Common myeloid progenitor, CD34-positive (primary cell): ENCODE data around the gene ITGAL. TPM values are rescaled to one million over a fixed set of nuclear protein-coding genes. Genes with fewer than 3 reads are reported as not detected.

Source experiments
- CTCF ChIA-PET: fragments of 350-600 bp; sonication (Branson Sonifier 250); formaldehyde crosslinking; loops from one replicate; lab custom pipeline; 2021; ENCODE audit warnings: antibody characterized with exemption; lab: Charles Lee
- POLR2A ChIA-PET: fragments of 350-600 bp; sonication (Branson Sonifier 250); formaldehyde crosslinking; loops from one replicate; lab custom pipeline; 2021; ENCODE audit warnings: antibody characterized with exemption; lab: Charles Lee
- DNase-seq, 3 donors: peaks; one replicate each; pipeline versions ENCODE4 v3.0.0 to v3.0.0-alpha.2; 2013
- H3K27ac ChIP-seq, 2 experiments: 1 replicate in 1 of 2; 2 replicates in 1 of 2; pipeline ENCODE4 v1.7.0; 2013; ENCODE audit warnings: inconsistent platforms in 2 of 2, low read length in 2 of 2, mild to moderate bottlenecking in 2 of 2, low read depth in 1 of 2, moderate library complexity in 1 of 2; ENCODE audit not compliant: severe bottlenecking in 2 of 2, insufficient read depth in 1 of 2, poor library complexity in 1 of 2
- H3K27me3 ChIP-seq, 5 experiments: replicated peaks in 2 of 5; 1 replicate in 3 of 5; 2 replicates in 2 of 5; pipeline versions ENCODE4 v1.6.1 to v1.7.0; 2013; ENCODE audit warnings: low read length in 4 of 5, mild to moderate bottlenecking in 2 of 5, moderate library complexity in 2 of 5, inconsistent platforms in 1 of 5; ENCODE audit not compliant: insufficient read depth in 5 of 5, control insufficient read depth in 4 of 5
- H3K36me3 ChIP-seq, 4 experiments: 1 replicate in 2 of 4; 2 replicates in 2 of 4; pipeline versions ENCODE4 v1.6.1 to v1.7.0; 2013; ENCODE audit warnings: low read length in 3 of 4, control low read depth in 1 of 4, mild to moderate bottlenecking in 1 of 4; ENCODE audit not compliant: control insufficient read depth in 4 of 4, insufficient read depth in 4 of 4
- H3K4me1 ChIP-seq, 4 experiments: 1 replicate in 3 of 4; 2 replicates in 1 of 4; pipeline versions ENCODE4 v1.6.1 to v1.7.1; 2013; ENCODE audit warnings: low read length in 3 of 4, mild to moderate bottlenecking in 3 of 4, control low read depth in 1 of 4, inconsistent platforms in 1 of 4, moderate library complexity in 1 of 4; ENCODE audit not compliant: control insufficient read depth in 4 of 4, insufficient read depth in 4 of 4; ENCODE audit errors: control extremely low read depth in 1 of 4
- H3K4me3 ChIP-seq, 7 experiments: 1 replicate in 4 of 7; 2 replicates in 3 of 7; pipeline versions ENCODE4 v1.5.1 to v1.7.0; 2013; ENCODE audit warnings: mild to moderate bottlenecking in 7 of 7, low read length in 6 of 7, moderate library complexity in 6 of 7, inconsistent platforms in 2 of 7, low read depth in 2 of 7, control low read depth in 1 of 7; ENCODE audit not compliant: insufficient read depth in 4 of 7, control insufficient read depth in 1 of 7; ENCODE audit errors: extremely low read depth in 1 of 7
- H3K9me3 ChIP-seq, 5 experiments: 1 replicate in 4 of 5; 2 replicates in 1 of 5; pipeline versions ENCODE4 v1.6.1 to v1.7.1; 2013; ENCODE audit warnings: low read length in 4 of 5, mild to moderate bottlenecking in 2 of 5, inconsistent platforms in 1 of 5, low read depth in 1 of 5, moderate library complexity in 1 of 5; ENCODE audit not compliant: control insufficient read depth in 4 of 5, insufficient read depth in 2 of 5; ENCODE audit errors: control extremely low read depth in 1 of 5
- WGBS: methylation state at CpG from one replicate; pipeline ENCODE4 v1.1.5; 2013; ENCODE audit not compliant: insufficient coverage; 5-methylcytosine and 5-hydroxymethylcytosine counted together
- polyA plus RNA-seq: library from polyadenylated mRNA; unstranded; fragments of 120-200 nt; gene quantifications from one replicate; pipeline ENCODE4 v1.2.1, GENCODE V29; 2013

ITGAL gene
- polyA plus RNA-seq: 30.3 TPM

DNA sequence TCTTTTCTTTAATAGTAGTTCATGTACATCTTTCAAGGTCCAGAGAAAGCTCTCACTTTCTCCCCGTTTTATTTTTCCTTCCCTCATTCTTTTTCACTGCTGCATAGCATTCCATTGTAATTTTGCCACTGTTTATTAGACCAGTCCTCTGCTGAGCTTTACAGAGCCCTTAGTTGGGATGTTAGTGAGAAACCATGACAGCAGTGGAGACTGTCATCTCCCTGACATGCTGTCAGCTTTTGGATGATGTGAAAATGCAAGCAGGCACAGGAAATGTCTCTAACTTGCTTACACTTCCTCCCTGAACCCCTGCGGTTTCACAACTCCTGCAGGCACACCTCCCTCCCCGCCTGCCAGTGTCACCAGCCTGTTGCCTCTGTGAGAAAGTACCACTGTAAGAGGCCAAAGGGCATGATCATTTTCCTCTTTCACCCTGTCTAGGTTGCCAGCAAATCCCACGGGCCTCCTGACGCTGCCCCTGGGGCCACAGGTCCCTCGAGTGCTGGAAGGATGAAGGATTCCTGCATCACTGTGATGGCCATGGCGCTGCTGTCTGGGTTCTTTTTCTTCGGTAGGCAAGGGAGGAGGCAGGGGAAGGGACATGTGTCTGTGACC is at the start of gene ITGAL:
ITGAL (plus strand) TSS at position 415 of the 615 bp plus-strand sequence; CDS start at position 511, 96 bp downstream.
- H3K27me3 ChIP-seq: no peaks in the 10 kb centered on the region
- peak within 1 kb of the TSS; percentile 66 to 77 for H3K27ac ChIP-seq
- peaks cover 0 to 64% (median 31%) of the 10 kb centered on the region in 4 experiments for H3K4me1 ChIP-seq
- H3K4me3 ChIP-seq: peak within 1 kb of the TSS in 6 of 7 experiments; percentile 38 to 79 (median 50)
- ChIA-PET CTCF (interaction anchor here (0.6 to 5.2 kb wide), 10 partner anchors 10 to 53 kb away, joined by 3 to 32 read pairs (median 5); no protein-coding TSS in a partner anchor), POLR2A (interaction anchor here (0.6 to 1.8 kb wide), 2 partner anchors 13 to 76 kb away, joined by 3 to 8 read pairs; no protein-coding TSS in a partner anchor)
- H3K36me3 ChIP-seq: peaks cover 0 to 15% (median 2%) of the 10 kb centered on the region in 4 experiments
- peak; percentile 55 to 92 (median 87) for DNase-seq
- no peaks in the 10 kb centered on the region for H3K9me3 ChIP-seq
- WGBS: 10% methylated on average over 7 of the region's 8 CpGs

DNA sequence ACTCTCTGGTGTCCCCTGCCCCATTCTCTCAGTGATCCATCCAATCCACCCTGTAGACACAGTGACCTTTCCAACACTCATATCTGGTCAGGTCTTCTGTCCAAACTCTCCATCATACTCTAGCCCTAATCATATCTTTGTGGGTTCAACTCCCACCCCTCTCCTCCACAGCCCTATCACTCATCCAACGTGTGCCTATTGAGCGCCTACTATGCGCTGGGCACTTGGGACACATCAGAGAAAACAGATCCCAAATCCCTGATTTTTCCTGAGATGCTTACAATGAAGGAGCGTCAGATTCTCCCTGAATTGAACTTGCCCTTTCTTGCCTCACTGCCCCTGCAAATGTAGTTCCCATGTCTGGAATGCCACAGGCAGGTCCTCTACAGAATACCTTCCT is 44.5 kb upstream of the ITGAL start:
- H3K27ac ChIP-seq: no peak overlapping the region
- no peak overlapping the region for H3K4me3 ChIP-seq
- no peaks in the 10 kb centered on the region for H3K9me3 ChIP-seq
- peaks cover 3 to 18% (median 14%) of the 10 kb centered on the region in 4 experiments for H3K4me1 ChIP-seq
- ChIA-PET POLR2A (no interaction called here), CTCF (no interaction called here)
- no peaks in the 10 kb centered on the region for H3K27me3 ChIP-seq
- DNase-seq: no peak
- 91% methylated on average over 4 of the region's 4 CpGs for WGBS
- peaks cover 7 to 39% (median 21%) of the 10 kb centered on the region in 4 experiments for H3K36me3 ChIP-seq

DNA sequence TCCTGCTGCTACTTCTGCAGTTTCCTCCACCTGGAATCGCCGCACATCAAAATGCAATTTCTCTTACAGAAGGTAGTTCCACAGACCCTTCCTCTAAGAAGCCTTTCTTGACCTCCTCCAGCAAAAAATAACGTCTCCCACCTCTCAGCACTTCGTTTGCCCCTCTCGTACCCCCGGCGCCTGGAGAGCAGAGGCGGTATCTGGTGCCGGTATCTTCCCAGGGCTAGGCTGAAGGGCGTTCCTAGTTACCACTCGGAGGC is 43.2 kb upstream of the ITGAL start:
- POLR2A ChIA-PET: interaction anchor here (1.7 kb wide), 1 partner anchor 11 kb away, joined by 9 read pairs; no protein-coding TSS in a partner anchor
- DNase-seq: no peak
- H3K36me3 ChIP-seq: peaks cover 6 to 28% (median 14%) of the 10 kb centered on the region in 4 experiments
- CTCF ChIA-PET: interaction anchor here (0.7 to 2.3 kb wide), 25 partner anchors 9 to 220 kb away, joined by 3 to 15 read pairs (median 4); partner anchors contain the start of genes SEPHS2 and ZNF747
- H3K4me3 ChIP-seq: peak overlapping the region; percentile 36 to 89 (median 82)
- H3K27me3 ChIP-seq: no peaks in the 10 kb centered on the region
- H3K9me3 ChIP-seq: no peaks in the 10 kb centered on the region
- 2% methylated on average over 11 of the region's 11 CpGs for WGBS
- H3K27ac ChIP-seq: peak overlapping the region; percentile 46 to 76
- peaks cover 3 to 21% (median 16%) of the 10 kb centered on the region in 4 experiments for H3K4me1 ChIP-seq

DNA sequence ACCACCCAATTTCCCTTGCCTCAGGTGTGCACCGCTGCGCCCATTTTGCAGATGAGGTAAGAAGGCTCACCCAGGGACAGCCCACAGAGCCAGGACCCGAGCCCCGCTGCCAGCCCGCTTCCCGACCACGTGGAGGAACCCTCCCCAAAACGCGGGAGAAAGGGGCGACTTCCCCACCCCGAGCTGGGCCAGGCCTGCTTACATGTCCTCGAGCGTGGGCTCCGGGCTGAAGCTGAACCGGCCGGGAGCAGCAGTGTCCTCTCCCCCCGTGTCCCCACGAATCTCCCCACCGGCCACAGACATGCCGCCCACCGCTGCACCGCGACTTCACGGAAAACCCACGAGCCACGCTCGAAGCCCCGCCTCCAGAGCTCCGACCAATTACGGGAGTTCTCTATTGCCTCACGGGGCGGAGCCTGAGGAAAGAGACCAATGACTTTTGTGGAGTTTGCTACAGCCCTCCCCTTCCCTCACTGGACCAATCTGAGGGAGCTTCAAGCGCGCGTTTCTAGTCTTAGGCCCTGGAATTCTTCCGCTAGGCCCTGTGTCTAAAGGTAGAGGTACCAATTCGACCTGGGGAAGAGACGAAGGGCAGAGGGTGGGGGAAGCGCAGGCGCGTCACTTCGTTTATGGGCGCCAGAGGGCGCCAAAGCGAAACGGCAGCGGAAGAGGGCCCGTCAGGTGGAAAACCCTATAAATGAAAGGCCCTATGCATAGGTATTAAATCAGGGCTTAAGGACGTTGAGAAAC is 42.7 kb upstream of the ITGAL start, which contains the start of gene DCTPP1:
DCTPP1 (minus strand) TSS at position 353 of the 750 bp plus-strand sequence; CDS start at position 303, 50 bp downstream.
- CTCF ChIA-PET: interaction anchor here (0.7 to 2.3 kb wide), 26 partner anchors 9 to 220 kb away, joined by 3 to 15 read pairs (median 4); partner anchors contain the start of genes SEPHS2 and ZNF747
- H3K27ac ChIP-seq: peak within 1 kb of the TSS; percentile 46 to 76
- peaks cover 3 to 21% (median 16%) of the 10 kb centered on the region in 4 experiments for H3K4me1 ChIP-seq
- POLR2A ChIA-PET: interaction anchor here (1.7 kb wide), 1 partner anchor 11 kb away, joined by 9 read pairs; no protein-coding TSS in a partner anchor
- peak; percentile 100 for DNase-seq
- H3K4me3 ChIP-seq: peak within 1 kb of the TSS; percentile 36 to 89 (median 82)
- H3K9me3 ChIP-seq: no peaks in the 10 kb centered on the region
- no peaks in the 10 kb centered on the region for H3K27me3 ChIP-seq
- H3K36me3 ChIP-seq: peaks cover 5 to 23% (median 11%) of the 10 kb centered on the region in 4 experiments
- 0% methylated on average over 34 of the region's 49 CpGs for WGBS

DNA sequence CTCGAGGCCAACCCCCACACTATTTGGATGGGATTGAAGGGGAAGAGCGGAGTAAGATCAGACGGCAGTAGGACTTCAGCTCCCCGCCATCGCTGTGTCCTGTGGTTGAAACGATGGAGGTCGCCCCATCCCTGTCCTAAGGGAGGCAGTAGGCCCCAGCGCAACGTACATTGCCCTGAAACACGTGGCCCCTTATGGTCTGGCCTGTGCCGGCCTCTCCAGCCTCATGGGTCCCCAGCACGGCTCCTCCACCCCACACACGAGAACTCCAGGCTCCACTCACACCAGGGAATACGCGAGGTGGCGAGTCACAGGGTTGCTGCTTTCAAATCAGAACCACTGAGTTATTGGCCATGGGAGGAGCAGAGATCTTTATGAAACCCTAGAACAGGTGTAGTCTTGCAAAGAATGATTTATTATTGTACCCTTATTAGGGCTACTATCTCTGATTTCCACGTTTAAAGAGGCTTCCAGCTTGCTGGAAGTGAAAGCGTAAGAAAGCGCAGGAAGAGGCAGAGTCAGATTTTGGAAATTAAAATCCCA is 42.0 kb upstream of the ITGAL start:
- no peak for DNase-seq
- H3K4me3 ChIP-seq: peak overlapping the region in 2 of 7 experiments; percentile 12 to 42
- H3K36me3 ChIP-seq: peaks cover 5 to 20% (median 10%) of the 10 kb centered on the region in 4 experiments
- WGBS: 57% methylated on average over 14 of the region's 19 CpGs
- ChIA-PET POLR2A (interaction anchor here (1.3 to 1.7 kb wide), 2 partner anchors 12 to 21 kb away, joined by 3 to 9 read pairs; no protein-coding TSS in a partner anchor), CTCF (interaction anchor here (0.6 to 2.3 kb wide), 23 partner anchors 10 to 219 kb away, joined by 3 to 15 read pairs (median 4); partner anchors contain the start of genes SEPHS2 and ZNF747)
- no peaks in the 10 kb centered on the region for H3K9me3 ChIP-seq
- peaks cover 3 to 21% (median 16%) of the 10 kb centered on the region in 4 experiments for H3K4me1 ChIP-seq
- H3K27ac ChIP-seq: peak overlapping the region in 1 of 2 experiments; percentile 76
- no peaks in the 10 kb centered on the region for H3K27me3 ChIP-seq

DNA sequence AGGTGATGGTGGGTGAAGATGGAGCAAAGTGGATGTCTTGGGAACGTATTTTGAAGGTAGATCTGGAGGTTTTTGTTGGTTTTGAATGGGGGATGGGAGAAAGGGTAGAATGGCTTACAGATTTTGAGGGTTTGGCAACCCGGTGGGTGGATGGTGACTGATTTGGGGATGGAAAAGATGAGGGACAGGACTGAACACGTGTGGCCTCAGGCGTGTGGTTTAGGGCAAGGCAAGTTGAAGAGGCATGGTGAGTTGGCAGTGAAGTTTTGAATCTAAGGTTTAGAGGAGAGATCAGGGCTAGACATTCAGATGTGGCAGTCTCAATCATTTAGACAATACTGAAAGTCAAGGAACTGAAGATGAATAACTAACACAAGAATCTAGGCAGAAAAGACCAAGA is 37.7 kb upstream of the ITGAL start:
- WGBS: 91% methylated on average over 4 of the region's 4 CpGs
- ChIA-PET POLR2A (no interaction called here), CTCF (interaction anchor here (1.0 to 2.4 kb wide), 3 partner anchors 10 to 194 kb away, joined by 3 to 8 read pairs (median 3); no protein-coding TSS in a partner anchor)
- no peak for DNase-seq
- peaks cover 0 to 11% (median 6%) of the 10 kb centered on the region in 4 experiments for H3K4me1 ChIP-seq
- H3K9me3 ChIP-seq: no peaks in the 10 kb centered on the region
- H3K36me3 ChIP-seq: no peaks in the 10 kb centered on the region
- no peak overlapping the region for H3K4me3 ChIP-seq
- H3K27ac ChIP-seq: no peak overlapping the region
- H3K27me3 ChIP-seq: no peaks in the 10 kb centered on the region
